ENCODE measurements around the gene RAPGEF6.

RAPGEF6 gene

DNA sequence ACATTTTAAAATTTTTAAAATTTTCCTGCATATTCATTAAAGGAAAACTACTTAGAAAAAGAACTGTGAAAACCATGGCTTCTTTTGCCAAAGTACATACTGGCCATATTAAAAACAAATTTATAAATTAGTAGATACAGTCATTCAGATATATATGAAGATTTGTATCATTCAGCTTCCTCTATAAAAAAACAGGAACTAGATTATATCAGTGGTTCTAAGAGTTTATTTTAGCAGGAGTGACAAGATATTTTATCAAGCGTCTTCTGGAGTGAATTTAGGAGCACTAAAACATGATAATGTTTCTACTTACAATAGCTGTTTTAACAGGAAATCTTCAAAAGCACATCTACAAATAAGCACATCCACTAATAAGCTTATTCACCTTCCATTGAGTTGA lies 171.4 kb downstream of the RAPGEF6 start:
- no peak for DNase-seq (ENCODE audit: low read depth)
- in situ Hi-C loops (cut with HindIII; ENCODE audit: low sequenced_read_pairs) = no loop called here
- TF ChIP-seq, protein P1, sequence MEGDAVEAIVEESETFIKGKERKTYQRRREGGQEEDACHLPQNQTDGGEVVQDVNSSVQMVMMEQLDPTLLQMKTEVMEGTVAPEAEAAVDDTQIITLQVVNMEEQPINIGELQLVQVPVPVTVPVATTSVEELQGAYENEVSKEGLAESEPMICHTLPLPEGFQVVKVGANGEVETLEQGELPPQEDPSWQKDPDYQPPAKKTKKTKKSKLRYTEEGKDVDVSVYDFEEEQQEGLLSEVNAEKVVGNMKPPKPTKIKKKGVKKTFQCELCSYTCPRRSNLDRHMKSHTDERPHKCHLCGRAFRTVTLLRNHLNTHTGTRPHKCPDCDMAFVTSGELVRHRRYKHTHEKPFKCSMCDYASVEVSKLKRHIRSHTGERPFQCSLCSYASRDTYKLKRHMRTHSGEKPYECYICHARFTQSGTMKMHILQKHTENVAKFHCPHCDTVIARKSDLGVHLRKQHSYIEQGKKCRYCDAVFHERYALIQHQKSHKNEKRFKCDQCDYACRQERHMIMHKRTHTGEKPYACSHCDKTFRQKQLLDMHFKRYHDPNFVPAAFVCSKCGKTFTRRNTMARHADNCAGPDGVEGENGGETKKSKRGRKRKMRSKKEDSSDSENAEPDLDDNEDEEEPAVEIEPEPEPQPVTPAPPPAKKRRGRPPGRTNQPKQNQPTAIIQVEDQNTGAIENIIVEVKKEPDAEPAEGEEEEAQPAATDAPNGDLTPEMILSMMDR (IDR thresholded peaks at IDR 0.05; ENCODE audit: low read depth, low read length, missing control alignments) = no peak
- H3K4me3 ChIP-seq (ENCODE audit: low read depth, low read length) = no peak overlapping the region

DNA sequence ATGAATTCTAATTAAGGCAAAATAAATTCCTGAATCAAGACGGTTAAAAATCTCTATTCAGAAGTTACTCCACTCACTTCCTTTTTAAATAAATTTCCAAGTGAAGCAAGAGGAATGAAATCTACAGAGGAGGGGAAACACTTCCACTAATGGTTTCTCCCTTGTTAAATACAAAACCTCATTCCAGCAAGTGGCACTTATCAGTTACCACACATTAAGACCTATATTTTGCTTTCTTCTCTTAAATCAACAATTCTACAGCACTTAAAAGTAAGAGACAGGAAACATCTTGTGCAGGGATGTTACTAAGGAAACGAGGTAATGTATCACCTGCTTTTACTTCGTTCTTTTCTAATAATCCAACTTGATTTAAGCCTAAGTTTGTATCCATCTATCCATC lies 172.6 kb downstream of the RAPGEF6 start:
- no peak overlapping the region for H3K4me3 ChIP-seq (ENCODE audit: low read depth, low read length)
- in situ Hi-C loops (cut with HindIII; ENCODE audit: low sequenced_read_pairs) = no loop called here
- TF ChIP-seq, protein P1 (IDR thresholded peaks at IDR 0.05; ENCODE audit: low read depth, low read length, missing control alignments) = no peak
- no peak for DNase-seq (ENCODE audit: low read depth)

DNA sequence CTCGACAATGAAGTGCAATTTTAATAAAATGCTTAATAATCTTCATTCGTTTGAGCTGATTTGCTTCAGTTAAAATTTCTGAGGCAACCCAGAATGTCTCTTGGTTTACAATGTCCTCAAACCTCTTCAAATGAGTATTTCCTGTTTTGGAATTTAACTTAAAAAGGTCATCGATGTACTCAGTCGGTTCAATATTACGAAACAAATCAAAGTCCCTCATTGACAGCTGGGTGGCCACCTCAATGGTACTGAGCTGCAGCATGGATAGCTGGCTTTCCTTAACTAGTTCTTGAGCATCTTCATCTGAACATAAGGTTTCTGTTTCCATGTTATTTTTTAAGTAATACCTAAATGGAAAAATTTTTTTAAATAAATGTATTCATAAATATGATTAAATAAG lies 173.3 kb downstream of the RAPGEF6 start:
- no peak for DNase-seq (ENCODE audit: low read depth)
- in situ Hi-C loops (cut with HindIII; ENCODE audit: low sequenced_read_pairs) = no loop called here
- H3K4me3 ChIP-seq (ENCODE audit: low read depth, low read length) = no peak overlapping the region
- TF ChIP-seq, protein P1 (IDR thresholded peaks at IDR 0.05; ENCODE audit: low read depth, low read length, missing control alignments) = no peak

DNA sequence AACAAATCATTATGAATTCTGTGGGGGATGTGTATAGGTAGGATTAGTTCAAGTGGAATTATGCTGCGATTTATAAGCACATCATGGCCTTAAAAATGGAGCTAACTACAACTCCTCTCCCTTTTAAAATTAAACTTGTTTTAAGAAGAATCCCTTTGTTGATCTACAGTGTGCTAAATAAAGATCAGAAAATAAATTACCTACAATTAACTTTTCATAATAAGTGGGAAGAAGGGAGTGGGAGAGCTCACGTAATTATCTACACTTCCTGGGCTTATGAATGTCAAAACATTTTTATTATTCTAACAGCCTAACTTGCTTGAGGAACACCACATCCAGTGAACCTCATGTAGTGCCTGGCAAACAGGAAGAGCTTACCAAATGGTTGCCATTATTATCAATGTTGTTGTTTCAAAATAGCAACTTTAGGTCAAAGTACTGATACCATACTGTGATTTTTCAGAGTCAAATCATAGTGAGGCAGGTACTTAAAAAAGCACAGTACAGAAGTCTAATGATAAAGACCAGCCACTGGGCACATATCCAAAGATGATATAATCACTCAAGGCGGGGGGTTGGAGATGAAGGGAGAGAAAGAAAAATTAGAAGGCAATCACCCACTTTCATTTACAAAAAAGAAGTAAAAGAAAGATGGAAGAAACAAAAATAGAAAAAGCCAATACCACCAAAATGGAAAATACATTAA lies 174.0 kb downstream of the RAPGEF6 start:
- in situ Hi-C loops (cut with HindIII; ENCODE audit: low sequenced_read_pairs) = no loop called here
- no peak for DNase-seq (ENCODE audit: low read depth)
- no peak overlapping the region for H3K4me3 ChIP-seq (ENCODE audit: low read depth, low read length)
- TF ChIP-seq, protein P1 (IDR thresholded peaks at IDR 0.05; ENCODE audit: low read depth, low read length, missing control alignments) = no peak

DNA sequence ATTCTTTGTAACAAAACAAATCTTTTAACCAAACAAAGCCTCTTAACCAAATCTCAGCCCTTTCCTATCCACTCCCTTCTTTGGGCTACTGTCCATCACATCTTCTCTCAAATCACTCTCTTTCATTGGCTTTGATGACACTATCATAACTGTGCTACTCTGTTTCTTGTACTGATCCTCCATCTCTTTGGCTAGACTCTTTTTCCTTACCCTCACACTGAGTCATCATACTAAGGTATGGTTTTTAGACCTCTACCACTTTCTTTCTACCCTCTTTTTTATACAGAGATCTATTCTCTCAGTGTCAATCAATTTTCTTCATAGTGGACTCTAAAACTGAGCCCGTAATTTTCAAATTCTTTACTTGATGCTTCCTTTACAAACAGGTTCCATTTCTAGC lies 174.9 kb downstream of the RAPGEF6 start:
- DNase-seq (ENCODE audit: low read depth) = no peak
- TF ChIP-seq, protein P1 (IDR thresholded peaks at IDR 0.05; ENCODE audit: low read depth, low read length, missing control alignments) = no peak
- in situ Hi-C loops (cut with HindIII; ENCODE audit: low sequenced_read_pairs) = no loop called here
- no peak overlapping the region for H3K4me3 ChIP-seq (ENCODE audit: low read depth, low read length)

DNA sequence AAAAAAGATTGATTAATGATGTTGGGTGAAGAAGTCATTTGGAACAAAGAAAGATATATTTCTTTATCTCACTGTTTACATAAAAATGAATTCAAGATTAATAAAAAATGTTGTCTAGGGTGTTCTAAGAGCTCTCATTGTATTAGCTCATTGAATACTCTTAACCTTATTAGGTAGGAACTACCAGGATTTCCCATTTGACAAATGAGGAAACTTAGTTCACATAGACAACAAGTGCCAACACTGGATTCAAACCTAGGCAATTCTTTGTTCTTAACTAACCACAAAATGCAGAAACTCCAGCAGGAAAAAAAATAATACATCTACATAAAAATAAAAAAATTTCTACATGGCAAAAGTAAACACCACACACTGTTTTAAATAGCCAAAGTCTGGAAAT lies 175.8 kb downstream of the RAPGEF6 start:
- in situ Hi-C loops (cut with HindIII; ENCODE audit: low sequenced_read_pairs) = no loop called here
- peak; percentile 23 for DNase-seq (ENCODE audit: low read depth)
- no peak overlapping the region for H3K4me3 ChIP-seq (ENCODE audit: low read depth, low read length)
- TF ChIP-seq, protein P1 (IDR thresholded peaks at IDR 0.05; ENCODE audit: low read depth, low read length, missing control alignments) = no peak
